MM.1S (cell line): ENCODE measurements around the gene EIF2B4.

ENCODE experiments used
- DNase-seq: peaks from one replicate; pipeline ENCODE4 v3.0.0-alpha.2; 2015
- H2AFZ ChIP-seq: fragments of 300-600 bp; sonication (generic); 2 replicates; pipeline ENCODE4 v1.6.0; 2016; ENCODE audit warnings: antibody characterized with exemption, low read length
- H3F3A ChIP-seq: fragments of 300-600 bp; sonication (generic); 2 replicates; pipeline ENCODE4 v1.6.1; 2016; ENCODE audit warnings: mild to moderate bottlenecking, antibody characterized with exemption, low read length, moderate library complexity, mixed read lengths; ENCODE audit not compliant: insufficient read depth
- H3K27ac ChIP-seq: fragments of 300-600 bp; sonication (generic); 2 replicates; pipeline ENCODE4 v1.5.1; 2016; ENCODE audit warnings: mild to moderate bottlenecking, low read length
- H3K27me3 ChIP-seq: fragments of 300-600 bp; sonication (generic); replicated peaks from 2 replicates; pipeline ENCODE4 v1.6.0; 2016; ENCODE audit warnings: low read length; ENCODE audit not compliant: insufficient read depth
- H3K36me3 ChIP-seq: fragments of 300-600 bp; sonication (generic); replicated peaks from 2 replicates; pipeline ENCODE4 v1.6.1; 2016; ENCODE audit warnings: mild to moderate bottlenecking, low read length, mixed read lengths; ENCODE audit not compliant: insufficient read depth
- H3K4me1 ChIP-seq: fragments of 300-600 bp; sonication (generic); 2 replicates; pipeline ENCODE4 v1.6.1; 2016; ENCODE audit warnings: low read length, mixed read lengths
- H3K4me2 ChIP-seq: fragments of 300-600 bp; sonication (generic); 2 replicates; pipeline ENCODE4 v1.6.0; 2016; ENCODE audit warnings: low read depth, low read length
- H3K4me3 ChIP-seq: fragments of 300-600 bp; sonication (generic); 2 replicates; pipeline ENCODE4 v1.5.1; 2016; ENCODE audit warnings: low read length, mixed read lengths
- H3K79me2 ChIP-seq: fragments of 300-600 bp; sonication (generic); 2 replicates; pipeline ENCODE4 v1.6.1; 2016; ENCODE audit warnings: mixed run types, low read length, mixed read lengths
- H3K9ac ChIP-seq: fragments of 300-600 bp; sonication (generic); 2 replicates; pipeline ENCODE4 v1.6.1; 2016; ENCODE audit warnings: low read length, mixed read lengths
- H3K9me2 ChIP-seq: fragments of 300-600 bp; sonication (generic); replicated peaks from 2 replicates; pipeline ENCODE4 v1.6.1; 2016; ENCODE audit warnings: mild to moderate bottlenecking, low read length, mixed read lengths; ENCODE audit not compliant: insufficient read depth
- H3K9me3 ChIP-seq: fragments of 300-600 bp; sonication (generic); replicated peaks from 2 replicates; pipeline ENCODE4 v1.6.1; 2016; ENCODE audit warnings: mild to moderate bottlenecking, low read length, mixed read lengths; ENCODE audit not compliant: insufficient read depth
- H4K20me1 ChIP-seq: fragments of 300-600 bp; sonication (generic); 2 replicates; pipeline ENCODE4 v1.6.1; 2016; ENCODE audit warnings: mild to moderate bottlenecking, low read length, moderate library complexity, mixed read lengths; ENCODE audit not compliant: insufficient read depth
- EZH2 ChIP-seq: fragments of 300-600 bp; sonication (generic); optimal IDR thresholded peaks from 2 replicates; pipeline ENCODE3; 2017; ENCODE audit warnings: low read depth, mild to moderate bottlenecking, antibody characterized with exemption, low read length, mixed read lengths
- EZH2phosphoT487 ChIP-seq: fragments of 300-600 bp; sonication (generic); IDR thresholded peaks from 2 replicates; pipeline ENCODE4 v1.6.1; 2018; ENCODE audit warnings: antibody characterized with exemption, low read length
- TF ChIP-seq, protein P1 (sequence below): fragments of 300-600 bp; sonication (generic); IDR thresholded peaks from 2 replicates; pipeline ENCODE4 v1.5.1; 2016; ENCODE audit warnings: antibody characterized with exemption, low read length, mixed read lengths

EIF2B4 gene

GRCh38 chr2:27372937-27373336 is 2.8 kb upstream of the EIF2B4 start:
- no peak overlapping the region for H3K4me3 ChIP-seq

DNA sequence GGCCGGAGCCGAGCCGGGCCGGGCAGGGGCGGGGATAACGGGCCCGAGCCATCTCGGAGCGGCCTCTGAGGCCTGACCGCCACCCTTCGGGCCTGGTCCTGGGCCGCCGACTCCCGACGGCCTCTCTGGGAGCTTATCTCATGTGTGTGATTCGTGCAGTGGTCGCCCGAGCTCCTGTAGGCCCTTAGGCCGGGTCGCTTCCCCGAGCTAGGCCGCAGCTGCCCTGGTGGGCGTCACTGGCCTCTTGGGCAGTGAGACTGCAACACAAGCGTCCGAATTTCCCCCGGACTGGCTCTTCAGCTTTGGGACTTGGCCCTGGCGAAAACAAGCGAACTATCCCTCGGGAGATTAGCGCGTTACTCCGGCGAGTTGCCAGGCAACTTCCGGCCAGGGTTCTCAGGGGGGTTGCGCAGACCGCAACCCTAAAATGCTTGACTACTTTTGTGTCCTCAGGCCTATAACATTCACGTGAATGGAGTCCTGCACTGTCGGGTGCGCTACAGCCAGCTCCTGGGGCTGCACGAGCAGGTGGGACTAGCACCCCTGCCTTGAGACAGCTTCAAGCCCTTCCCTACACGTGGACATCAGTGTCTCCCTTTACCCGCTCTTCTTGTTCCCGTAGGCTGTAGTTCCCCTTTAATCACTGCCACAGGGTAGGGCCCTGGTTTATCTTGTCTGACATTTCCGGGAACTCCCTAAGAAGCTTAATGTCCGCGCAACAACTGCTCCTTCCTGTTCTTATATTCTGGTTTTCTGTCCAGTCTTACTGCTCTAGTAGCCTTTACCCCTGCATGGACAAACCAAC is 880 bp upstream of the EIF2B4 start:
- Histone ChIP-seq H3K36me3 (no peaks in the 10 kb centered on the region), H4K20me1 (no peaks in the 10 kb centered on the region), H3K9me3 (no peaks in the 10 kb centered on the region), H3K4me1 (peaks cover 9% of the 10 kb centered on the region; the same call in 1 of the 2 replicates), H3K27ac (peak overlapping the region; percentile 68), H2AFZ (peak overlapping the region; percentile 83), H3K79me2 (peaks cover 56% of the 10 kb centered on the region), H3K4me2 (peak overlapping the region; percentile 82), H3K27me3 (no peaks in the 10 kb centered on the region), H3K9me2 (no peaks in the 10 kb centered on the region), H3F3A (peaks cover 4% of the 10 kb centered on the region; the same call in 1 of the 2 replicates), H3K9ac (peak overlapping the region; percentile 97), H3K4me3 (peak overlapping the region; percentile 98)
- TF ChIP-seq, protein P1, sequence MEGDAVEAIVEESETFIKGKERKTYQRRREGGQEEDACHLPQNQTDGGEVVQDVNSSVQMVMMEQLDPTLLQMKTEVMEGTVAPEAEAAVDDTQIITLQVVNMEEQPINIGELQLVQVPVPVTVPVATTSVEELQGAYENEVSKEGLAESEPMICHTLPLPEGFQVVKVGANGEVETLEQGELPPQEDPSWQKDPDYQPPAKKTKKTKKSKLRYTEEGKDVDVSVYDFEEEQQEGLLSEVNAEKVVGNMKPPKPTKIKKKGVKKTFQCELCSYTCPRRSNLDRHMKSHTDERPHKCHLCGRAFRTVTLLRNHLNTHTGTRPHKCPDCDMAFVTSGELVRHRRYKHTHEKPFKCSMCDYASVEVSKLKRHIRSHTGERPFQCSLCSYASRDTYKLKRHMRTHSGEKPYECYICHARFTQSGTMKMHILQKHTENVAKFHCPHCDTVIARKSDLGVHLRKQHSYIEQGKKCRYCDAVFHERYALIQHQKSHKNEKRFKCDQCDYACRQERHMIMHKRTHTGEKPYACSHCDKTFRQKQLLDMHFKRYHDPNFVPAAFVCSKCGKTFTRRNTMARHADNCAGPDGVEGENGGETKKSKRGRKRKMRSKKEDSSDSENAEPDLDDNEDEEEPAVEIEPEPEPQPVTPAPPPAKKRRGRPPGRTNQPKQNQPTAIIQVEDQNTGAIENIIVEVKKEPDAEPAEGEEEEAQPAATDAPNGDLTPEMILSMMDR, result no peak
- TF ChIP-seq EZH2phosphoT487 (no peak), EZH2 (no peak)
- peak; percentile 46 for DNase-seq

More at GRCh38 chr2:27372937-27373336, 2.8 kb upstream of the EIF2B4 start:
- Histone ChIP-seq H3F3A (peaks cover 7% of the 10 kb centered on the region), H3K36me3 (no peaks in the 10 kb centered on the region), H4K20me1 (no peaks in the 10 kb centered on the region), H3K9me3 (no peaks in the 10 kb centered on the region), H3K4me1 (peaks cover 9% of the 10 kb centered on the region; the same call in 1 of the 2 replicates), H3K79me2 (peaks cover 54% of the 10 kb centered on the region), H3K27ac (no peak overlapping the region), H3K27me3 (no peaks in the 10 kb centered on the region), H3K4me2 (no peak overlapping the region), H3K9ac (no peak overlapping the region), H2AFZ (no peak overlapping the region), H3K9me2 (no peaks in the 10 kb centered on the region)
- TF ChIP-seq EZH2phosphoT487, result no peak
- TF ChIP-seq, protein P1, result no peak
- no peak for TF ChIP-seq EZH2
- DNase-seq, result no peak

DNA sequence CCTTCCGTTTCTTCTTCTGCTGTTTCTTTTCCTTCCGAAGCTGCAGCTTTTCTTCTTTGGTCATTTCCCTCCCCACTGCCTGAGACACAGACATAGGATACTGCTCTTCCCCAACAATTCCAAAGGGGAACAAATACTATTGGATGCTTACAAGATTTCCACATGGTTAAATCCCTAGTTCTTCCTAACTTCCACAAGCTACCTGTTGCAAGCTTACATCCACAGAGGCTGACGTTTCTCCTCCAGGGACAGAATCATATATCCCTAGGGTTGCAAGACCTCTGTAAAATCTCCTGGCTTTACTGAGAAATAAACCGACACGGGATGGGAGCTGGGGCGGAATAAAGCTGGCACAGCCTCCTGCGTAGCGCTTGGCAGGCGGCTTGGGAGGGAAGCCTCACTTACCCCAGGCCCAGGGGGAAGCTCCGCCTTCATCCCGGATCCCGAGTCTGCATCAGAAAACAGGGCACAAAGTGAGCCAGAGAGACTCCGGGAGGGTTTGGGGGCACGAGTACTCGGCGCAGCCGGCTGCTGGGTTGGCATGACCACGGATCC is 590 bp downstream of the EIF2B4 start:
- peaks cover 9% of the 10 kb centered on the region; the same call in 1 of the 2 replicates for H3K4me1 ChIP-seq
- H3K9me3 ChIP-seq, result no peaks in the 10 kb centered on the region
- no peaks in the 10 kb centered on the region for H4K20me1 ChIP-seq
- H3F3A ChIP-seq, result peaks cover 4% of the 10 kb centered on the region; the same call in 1 of the 2 replicates
- H3K27me3 ChIP-seq, result no peaks in the 10 kb centered on the region
- H3K4me3 ChIP-seq, result peak overlapping the region; percentile 80
- H2AFZ ChIP-seq, result peak overlapping the region; percentile 71
- H3K36me3 ChIP-seq, result no peaks in the 10 kb centered on the region; the same call in 1 of the 2 replicates
- peaks cover 56% of the 10 kb centered on the region for H3K79me2 ChIP-seq
- H3K27ac ChIP-seq, result peak overlapping the region; percentile 44; the same call in 1 of the 2 replicates
- peak overlapping the region; percentile 65 for H3K4me2 ChIP-seq
- no peak for DNase-seq
- TF ChIP-seq EZH2 (no peak), EZH2phosphoT487 (no peak)
- TF ChIP-seq, protein P1, result no peak
- peak overlapping the region; percentile 80 for H3K9ac ChIP-seq
- no peaks in the 10 kb centered on the region for H3K9me2 ChIP-seq
